H1 (cell line): ENCODE data around the gene HACD2. TPM values are rescaled to one million over a fixed set of nuclear protein-coding genes. Genes with fewer than 3 reads are reported as not detected.

Source experiments
- ATF2 ChIP-seq: IDR thresholded peaks from 2 replicates; pipeline ENCODE4 v1.6.1; 2012; ENCODE audit warnings: low read length, inconsistent platforms
- JUN ChIP-seq: IDR thresholded peaks from 2 replicates; pipeline ENCODE4 v1.6.1; 2011; ENCODE audit warnings: low read depth, mild to moderate bottlenecking, improper control_type of control experiment, low read length
- PHF8 ChIP-seq: fragments of 200-600 bp; sonication (generic); conservative IDR thresholded peaks from 2 replicates; pipeline ENCODE4 v1.7.1; 2012; ENCODE audit warnings: low read depth, mild to moderate bottlenecking, inconsistent platforms, low read length, moderate library complexity
- RAD21 ChIP-seq, 2 experiments: IDR thresholded peaks in 1 of 2; conservative IDR thresholded peaks in 1 of 2; 2 replicates each; pipeline ENCODE4 v1.6.1; 2011; ENCODE audit warnings: low read depth in 2 of 2, low read length in 2 of 2, improper control_type of control experiment in 1 of 2, inconsistent platforms in 1 of 2, mild to moderate bottlenecking in 1 of 2, moderate library complexity in 1 of 2
- RNF2 ChIP-seq: fragments of 200-900, 300-1000 bp; sonication (generic); IDR thresholded peaks from 2 replicates; pipeline ENCODE4 v1.7.1; 2016; ENCODE audit warnings: borderline replicate concordance, low read depth, mild to moderate bottlenecking, antibody characterized with exemption, low read length; ENCODE audit not compliant: poor library complexity, severe bottlenecking; ENCODE audit errors: missing control alignments
- polyA plus RNA-seq, 7 experiments: library from polyadenylated mRNA; depleted of rRNA in 3 of 7; stranded (reverse) in 5 of 7; unstranded in 2 of 7; fragments of >200 nt in 5 of 7; fragments of 200-250 nt in 2 of 7; gene quantifications; 1 replicate in 5 of 7; 2 replicates in 1 of 7; 4 replicates in 1 of 7; pipeline versions ENCODE4 v1.2.1 to v1.2.3, GENCODE V29; 2011 to 2013; ENCODE audit warnings: missing spikeins in 2 of 7, mixed read lengths in 2 of 7
- total RNA-seq: library from RNA; stranded (reverse); fragmentation: NEBNext Ultra II Directional; extraction: Animal tissue kit (Norgen Biotek cat#: 25700); gene quantifications from 2 replicates; pipeline ENCODE4 v1.2.1, GENCODE V29; 2021

Gene HACD2
- total and polyA plus RNA-seq, 2 of the 8 experiments (the other 6 are each of a cell fraction or from before 2014, with no cell fraction given): 24.9 to 31.2 TPM

GRCh38 chr3:123451186-123451585 is 133.7 kb downstream of the HACD2 start (continued):
- TF ChIP-seq RNF2 (no peak), RAD21 (IDR thresholded peaks at IDR 0.05 in 1 of 2, conservative IDR thresholded peaks at IDR 0.05 in 1 of 2; ENCODE audit: low read depth in 2 of 2, low read length in 2 of 2) (no peak), PHF8 (no peak), JUN (no peak), ATF2 (no peak)
